ENCODE measurements around the gene FAM3D.
"Not testable (repeated sequence)": the region's sequence is repeated elsewhere in the genome, so short reads cannot be mapped to it uniquely, and the experiment has no call there.

Gene FAM3D

DNA sequence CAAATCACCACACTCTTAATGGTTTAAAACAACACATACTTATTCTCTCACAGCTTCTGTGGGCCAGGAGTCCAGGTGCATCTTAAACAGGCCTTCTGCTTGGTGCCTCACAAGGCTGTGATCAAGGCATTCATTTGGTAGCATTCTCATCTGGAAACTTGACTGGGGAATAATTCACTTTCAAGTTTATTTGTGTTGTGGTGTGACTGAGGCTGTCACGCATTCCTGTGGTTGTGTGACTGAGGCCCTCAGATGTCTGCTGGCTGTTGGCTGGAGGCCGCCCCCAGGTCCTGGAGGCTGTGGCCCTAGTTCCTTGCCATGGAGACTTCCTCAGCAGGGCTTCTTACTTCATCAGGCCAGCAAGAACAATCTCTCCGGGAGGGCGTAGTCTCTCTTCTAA is 16.9 kb upstream of the FAM3D start:
- no peak for DNase-seq (ENCODE audit: low read depth)

DNA sequence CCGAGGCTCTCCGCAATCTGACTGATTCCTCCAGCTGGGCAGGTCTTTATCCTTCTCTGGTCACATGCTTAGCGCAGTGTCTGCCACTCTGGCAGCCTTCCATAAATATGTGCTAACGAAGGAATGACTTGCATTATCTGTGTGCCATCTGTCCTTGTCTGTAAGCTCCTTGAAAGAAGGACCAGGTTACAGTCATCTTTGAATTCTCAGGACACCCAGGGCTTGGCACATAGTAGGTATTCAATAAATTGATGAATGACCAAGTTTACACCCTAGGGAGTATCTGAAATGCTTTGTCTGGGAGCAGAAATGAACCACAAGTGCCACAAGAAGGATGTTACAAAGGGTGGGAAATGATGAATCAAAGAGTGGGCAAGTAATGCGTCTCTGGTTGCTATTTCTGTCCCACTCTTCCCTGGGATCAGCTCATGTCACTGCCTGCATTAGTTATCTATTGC is 16.5 kb upstream of the FAM3D start:
- DNase-seq (ENCODE audit: low read depth): no peak

DNA sequence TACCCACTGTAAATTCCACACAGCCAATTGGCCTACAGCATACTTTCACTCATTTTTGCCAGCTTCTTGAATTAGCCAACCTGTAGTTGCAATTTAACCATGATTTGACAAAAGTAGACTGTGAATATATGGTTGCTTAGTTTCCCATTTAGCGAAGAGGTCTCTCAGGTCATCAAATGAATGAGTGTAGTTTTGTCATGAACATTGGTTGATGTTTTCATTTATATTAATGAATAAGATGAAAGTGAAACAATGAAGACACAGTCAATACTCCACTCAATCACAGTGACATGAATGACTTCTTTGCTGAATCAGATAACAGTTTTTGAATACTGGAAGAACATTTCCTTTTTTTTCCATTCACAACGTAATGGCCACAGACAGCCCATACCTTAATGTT is 15.3 kb upstream of the FAM3D start:
- no peak for DNase-seq (ENCODE audit: low read depth)

DNA sequence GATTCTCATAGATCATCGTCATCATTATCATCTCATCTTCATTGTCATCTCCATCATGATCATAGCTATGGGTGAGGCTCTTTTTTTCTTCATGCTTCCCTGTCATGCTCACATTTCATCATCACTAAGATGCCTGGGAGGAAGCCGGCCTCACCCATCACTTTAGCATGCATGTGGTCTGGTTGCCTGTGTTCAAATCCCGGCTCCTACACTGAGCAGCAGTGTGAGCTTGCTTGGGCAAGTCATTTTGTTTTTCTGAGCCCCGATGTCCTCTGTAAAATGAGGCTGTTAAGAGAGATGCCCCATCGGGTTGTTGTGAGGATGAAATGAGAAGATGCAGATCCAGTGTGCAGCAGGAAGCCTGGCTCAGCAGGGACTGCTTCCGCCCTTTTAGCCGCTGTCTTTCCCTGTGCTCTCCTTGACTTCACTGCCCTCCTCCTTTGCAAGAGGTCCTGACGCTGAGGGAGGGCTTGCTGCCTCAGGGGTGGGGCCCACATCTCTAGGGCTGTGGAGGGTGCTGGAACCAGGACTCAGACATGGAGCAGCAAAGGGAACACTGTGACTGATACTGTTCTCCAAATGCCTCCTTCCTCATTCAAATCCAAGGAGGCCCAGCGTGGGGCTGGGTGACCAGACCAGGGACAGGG is 14.4 kb upstream of the FAM3D start:
- DNase-seq (ENCODE audit: low read depth): no peak

DNA sequence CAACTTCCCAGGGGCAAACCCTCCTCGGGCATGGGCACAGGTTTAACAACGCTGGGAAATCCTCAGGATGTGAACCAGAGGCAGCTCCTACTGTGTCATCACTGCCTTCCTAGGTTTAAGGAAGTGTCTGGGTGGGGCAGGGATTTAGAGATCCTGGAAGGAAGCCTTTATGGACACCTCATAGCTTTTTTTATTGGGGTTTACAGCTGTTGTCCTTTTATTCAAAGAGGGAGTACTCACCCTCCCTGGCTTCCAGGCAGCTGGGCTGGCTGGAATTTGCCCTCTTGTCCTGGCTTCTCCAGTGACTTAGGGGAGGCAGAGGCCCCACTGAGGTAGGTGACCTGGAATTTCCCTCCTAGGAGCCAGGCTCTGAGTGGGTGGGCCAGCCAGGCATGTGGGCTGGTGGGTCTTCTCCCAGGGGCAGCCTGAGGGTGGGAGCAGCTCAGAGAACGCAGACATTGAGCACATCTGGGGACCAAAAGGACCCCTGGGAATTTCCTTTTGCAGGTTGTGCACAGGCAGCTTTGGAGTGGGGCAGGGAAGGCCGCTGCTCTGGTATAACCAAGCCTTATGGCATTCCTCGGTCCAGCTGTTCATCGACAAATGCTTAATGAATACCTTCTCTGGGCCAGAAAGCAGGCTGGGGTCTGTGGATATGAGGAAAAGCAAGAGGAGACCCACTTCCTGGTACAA is 13.5 kb upstream of the FAM3D start:
- DNase-seq (ENCODE audit: low read depth): no peak

DNA sequence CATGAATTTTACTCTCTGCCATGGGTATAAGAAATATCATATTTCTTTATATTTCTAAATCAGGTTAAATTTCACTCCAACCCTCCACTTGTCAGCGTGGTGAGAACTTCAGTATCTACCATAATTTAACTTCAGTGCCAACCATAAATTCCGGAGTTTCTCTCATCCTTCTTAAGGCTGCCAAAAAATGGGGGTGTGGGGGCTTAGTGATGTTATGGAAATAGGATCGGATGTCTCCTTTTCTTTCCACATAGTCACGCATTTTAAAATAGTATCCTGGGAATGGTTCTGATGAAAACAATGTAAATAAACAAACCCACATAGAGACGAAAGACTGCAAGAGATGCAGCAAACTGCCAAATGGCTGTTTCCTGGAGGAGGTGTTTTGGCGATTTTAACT is 12.9 kb upstream of the FAM3D start:
- DNase-seq (ENCODE audit: low read depth): no peak

DNA sequence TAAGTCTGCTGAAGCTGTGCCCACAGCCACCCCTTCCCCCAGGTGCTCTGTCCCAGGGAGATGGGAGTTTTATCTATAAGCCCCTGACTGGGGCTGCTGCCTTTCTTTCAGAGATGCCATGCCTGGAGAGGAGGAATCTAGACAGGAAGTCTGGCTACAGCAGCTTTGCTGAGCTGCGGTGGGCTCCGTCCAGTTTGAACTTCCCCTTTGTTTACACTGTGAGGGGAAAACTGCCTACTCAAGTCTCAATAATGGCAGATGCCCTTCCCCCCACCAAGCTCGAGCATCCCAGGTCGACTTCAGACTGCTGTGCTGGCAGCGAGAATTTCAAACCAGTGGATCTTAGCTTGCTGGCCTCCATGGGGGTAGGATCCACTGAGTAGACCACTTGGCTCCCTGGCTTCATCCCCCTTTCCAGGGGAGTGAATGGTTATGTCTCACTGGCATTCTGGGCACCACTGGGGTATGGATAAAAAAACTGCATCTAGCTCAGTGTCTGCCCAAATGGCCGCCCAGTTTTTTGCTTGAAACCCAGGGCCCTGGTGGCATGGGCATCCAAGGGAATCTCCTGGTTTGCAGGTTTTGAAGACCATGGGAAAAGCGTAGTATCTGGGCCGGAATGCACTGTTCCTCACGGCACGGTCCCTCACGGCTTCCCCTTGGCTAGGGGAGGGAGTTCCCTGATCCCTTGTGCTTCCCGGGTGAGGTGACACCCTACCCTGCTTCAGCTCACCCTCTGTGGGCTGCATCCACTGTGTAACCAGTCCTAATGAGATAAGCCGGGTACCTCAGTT is 11.8 kb upstream of the FAM3D start:
- DNase-seq (ENCODE audit: low read depth): not testable (repeated sequence)

DNA sequence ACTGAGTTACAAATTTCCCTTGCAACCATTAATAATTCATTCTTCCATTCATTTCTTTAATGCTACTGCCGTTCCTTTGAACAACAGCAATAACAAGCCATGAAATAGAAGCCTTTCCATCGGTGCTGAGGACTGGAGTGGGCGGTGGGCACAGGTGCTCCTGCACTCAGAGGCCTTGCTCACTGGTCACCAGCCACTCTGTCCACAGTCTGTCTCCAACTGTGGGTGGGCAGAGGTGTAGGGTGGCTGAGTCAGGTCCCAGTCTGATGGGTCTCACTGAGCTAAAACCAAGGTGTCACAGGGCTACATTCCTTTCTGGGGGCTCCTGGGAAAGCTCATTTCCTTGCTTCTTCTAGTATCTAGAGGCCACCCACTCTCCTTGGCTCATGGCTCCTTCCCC is 6.3 kb upstream of the FAM3D start:
- DNase-seq (ENCODE audit: low read depth): no peak

DNA sequence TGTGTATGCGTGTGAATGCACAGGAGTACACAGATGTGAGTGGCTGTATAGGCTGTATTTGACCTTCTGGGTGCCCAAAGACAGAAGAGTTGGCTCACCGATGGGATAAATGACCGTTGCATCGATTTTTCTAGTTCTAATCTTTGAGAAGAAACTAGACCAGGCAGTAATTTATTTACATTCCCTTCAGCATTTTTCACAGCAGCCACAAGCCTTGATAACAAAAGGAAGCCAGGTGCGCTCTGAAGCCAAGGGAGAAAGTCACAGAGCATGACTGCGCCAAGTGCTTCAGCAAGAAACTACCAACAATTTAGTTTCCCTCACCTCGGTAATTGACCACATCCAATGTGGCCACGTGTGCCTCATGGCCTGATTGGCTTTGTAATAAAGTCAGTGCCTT is 5.9 kb upstream of the FAM3D start:
- DNase-seq (ENCODE audit: low read depth): no peak

DNA sequence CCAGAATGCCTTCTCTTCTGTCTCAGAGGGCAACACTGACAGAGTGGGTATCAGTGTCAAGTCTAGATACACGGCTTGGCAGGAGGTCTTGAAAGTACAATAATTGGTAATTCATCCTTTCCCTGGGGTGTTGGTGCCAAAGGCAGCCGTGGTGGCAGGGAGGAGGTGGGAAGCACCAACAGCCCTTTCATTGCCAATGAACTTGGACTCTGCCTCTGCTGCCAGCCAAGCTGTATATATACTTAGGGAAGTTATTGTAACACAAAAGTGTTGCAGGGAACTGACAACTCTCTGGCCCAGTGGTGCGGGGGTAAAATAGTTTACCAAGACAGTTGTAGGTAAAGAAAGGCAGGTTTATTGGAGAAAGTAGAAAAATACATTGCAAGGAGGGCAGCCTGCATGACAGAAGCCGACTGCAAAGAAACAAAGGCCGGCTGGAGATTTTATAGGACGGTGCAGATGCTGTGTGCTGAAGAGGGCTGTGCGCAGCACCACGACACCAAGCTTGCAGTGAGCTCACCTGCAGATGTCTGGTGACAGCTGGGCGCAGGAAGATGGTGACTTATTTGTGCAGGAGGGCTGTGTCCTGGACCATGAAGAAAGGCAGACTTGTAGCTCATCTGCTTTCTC is 4.0 kb upstream of the FAM3D start:
- DNase-seq (ENCODE audit: low read depth): no peak

DNA sequence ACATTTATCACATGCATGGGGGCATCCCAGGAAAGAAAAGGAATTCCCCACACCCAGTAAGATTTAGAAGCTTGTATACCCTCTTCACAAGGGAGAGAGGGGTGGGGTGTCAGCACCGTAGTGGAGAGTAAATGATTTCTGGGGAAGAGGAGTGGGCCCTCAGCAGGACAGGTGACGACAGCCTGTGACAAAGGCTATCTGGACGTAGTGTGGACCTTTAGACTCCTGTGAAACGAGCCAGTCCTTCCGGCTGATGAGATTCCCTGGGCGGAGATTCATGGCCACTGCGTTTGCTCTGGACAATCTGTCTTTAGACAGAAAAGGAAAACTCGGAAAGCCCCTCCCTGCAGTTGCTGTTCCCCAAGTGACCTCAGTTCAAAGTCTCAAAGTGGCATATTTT is 1.7 kb upstream of the FAM3D start:
- DNase-seq (ENCODE audit: low read depth): no peak

DNA sequence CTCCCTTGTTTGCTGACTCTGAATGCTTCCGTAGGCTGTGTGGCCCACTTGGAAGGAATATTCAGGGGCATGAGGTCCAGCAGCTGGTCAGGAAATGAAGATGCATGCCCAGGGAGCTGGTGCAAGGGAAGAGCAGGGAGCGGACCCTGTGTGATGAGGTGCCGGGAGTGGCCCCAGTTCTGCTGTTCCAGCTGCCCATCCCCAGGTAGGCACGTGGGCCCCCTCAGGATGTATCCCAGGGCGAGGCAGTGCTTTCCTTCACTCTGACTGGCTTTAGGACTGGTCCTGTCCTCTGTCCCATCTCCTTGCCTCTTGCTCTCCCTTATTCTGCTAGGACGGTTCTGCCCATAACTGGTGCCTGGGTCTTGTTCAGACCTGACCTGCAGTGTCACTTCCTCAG is 1.1 kb upstream of the FAM3D start:
- DNase-seq (ENCODE audit: low read depth): no peak

DNA sequence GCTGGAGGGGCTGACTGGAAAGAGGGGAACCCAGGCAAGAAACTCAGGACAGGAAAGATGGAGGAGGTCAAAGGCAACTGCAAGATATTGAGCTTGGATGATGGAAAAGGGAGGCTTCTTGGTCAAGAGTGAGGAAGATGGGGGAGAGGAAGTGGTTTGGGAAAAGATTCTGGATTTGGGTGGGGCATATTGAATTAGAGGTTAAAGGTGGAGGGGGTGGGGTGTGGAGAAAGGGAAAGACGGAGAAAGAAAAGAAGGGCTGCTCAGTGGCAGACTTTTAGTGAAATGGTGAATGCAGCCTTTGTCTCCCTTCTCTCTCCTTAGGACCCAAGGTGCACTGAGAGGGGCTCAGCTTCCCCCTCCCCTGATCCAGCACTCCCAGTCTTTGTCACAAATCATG is 655 bp upstream of the FAM3D start:
- DNase-seq (ENCODE audit: low read depth): no peak

DNA sequence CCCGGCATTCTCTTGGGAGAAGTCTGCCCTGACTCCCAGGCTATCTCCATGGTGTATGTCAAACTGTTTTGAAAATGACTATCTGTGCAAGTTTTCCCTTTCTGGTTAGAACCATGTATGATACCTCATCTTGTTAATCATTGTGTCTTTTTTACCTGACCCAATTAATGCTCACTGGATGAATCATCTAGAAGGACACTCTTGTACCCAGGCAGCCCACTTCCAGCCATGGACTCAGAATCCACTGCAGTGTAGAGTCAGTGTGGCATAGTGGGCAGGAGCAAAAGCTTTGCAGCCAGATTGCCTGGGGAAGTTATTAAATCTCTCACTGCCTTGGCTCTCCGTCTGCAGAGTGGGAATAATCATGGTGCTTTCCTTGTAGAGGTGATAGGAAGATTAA is 1.2 kb downstream of the FAM3D start:
- no peak for DNase-seq (ENCODE audit: low read depth)

DNA sequence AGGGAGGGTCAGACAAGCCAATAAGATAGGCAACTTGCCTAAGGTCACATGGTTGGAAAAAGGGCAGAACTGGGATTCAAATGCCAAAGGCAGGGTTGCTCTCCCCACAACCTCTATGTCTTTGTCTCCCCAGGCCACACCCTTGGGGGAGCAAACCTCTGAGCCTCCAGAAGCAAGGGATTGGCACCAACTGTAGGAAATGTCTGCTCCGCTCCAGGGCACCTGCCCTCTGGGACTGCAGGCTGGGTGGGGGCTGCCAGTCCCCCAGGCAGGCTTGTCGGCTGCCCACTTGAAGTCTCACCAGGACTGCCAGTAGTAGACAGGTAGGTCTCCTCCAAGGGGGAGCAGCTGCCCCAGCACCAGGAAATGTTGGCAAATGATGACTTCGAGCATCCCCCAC is 2.0 kb downstream of the FAM3D start:
- no peak for DNase-seq (ENCODE audit: low read depth)

DNA sequence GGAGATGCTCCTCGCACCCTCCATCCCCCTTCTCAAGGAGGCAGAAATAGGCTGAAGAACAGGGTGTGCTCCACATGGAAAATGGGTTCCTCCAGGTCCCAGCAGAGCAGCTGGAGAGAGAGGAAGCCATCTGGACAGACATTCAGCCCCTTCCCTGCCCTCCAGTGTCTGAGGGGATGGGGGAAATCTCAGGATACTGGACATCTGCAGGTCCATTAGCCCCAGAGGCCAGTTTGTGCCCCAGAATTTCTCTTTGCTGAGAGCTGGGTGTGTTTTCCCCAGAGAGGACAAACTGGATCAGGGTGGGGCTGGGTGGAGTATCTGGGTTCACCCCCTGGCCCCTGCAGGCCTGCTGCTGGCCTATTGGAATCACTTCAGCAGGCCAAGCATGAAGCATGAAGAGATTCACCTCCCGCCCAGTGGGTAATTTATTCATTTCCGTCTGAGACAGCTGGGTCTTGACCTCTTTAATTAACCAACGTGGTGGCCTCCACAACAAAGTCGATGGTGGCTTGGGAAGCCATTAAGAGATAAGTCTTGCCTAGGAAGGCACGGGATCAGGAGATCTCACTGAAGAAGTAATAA is 4.6 kb downstream of the FAM3D start:
- DNase-seq (ENCODE audit: low read depth): no peak

DNA sequence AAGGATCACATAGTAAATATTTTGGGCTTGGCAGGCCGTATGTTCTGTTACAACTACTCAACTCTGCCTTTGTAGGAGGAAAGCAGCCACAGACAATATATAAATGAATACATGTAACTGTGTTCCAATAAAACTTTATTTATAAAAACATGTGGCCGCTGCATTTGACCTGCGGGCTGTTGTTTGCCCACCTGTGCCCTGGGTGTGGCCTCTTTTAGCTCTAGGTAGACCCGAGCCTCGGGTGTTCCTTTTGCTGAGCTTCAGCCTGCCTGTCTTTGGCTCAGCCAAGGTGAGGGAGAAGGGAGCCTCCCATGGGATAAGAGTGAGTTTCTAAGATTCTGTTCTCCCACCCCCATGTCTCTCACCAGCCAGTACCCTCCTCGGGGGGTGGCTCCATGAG is 5.6 kb downstream of the FAM3D start:
- DNase-seq (ENCODE audit: low read depth): no peak

DNA sequence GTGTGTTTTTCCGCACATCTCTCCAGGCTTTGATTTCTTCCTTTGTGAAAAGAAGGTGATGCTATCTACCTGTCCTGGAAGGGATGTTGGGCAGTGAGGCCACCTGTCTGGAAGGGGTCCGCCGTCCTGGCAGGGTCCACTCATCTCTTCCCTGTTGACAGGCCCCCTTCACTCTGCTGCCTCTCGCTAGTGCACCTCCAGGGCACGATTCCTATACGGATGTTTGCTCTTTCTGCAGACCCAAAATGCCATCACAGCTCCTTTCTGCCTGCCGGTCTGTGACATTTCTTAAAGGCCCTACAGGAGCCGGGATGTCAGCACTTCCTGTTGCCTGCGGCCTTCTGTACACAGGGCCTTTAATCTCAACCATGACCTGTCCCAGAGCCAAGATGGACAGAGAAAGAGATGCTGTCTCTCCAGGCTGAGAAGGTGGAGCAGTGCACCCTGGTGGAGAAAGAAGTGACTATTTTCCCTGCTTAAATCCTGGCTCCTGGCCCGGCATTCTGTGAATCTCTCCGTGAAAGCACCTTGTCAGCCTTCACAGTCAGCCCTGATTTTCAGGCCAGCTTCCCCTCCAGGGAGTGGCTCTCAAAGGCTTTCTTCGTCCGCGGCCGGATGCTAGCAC is 7.4 kb downstream of the FAM3D start:
- DNase-seq (ENCODE audit: low read depth): no peak

DNA sequence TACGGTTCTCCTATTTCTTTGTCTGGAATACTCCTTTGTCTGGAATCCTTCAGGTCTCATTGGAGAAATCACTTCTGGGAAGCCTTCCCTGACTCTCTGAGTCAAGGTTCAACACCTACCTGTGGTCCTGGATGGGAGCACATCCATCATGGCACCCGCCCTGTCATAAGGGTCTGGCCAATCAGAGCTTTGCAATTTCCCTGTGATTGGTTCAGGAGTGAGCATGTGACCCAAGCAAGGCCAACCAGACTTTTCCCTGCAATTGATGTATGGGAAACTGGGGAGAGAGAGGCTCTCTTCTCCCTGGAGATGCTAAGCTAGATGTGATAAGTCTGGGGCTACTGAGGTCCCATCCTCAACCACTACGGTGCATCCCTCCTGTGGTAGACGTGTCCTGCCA is 8.1 kb downstream of the FAM3D start:
- no peak for DNase-seq (ENCODE audit: low read depth)

DNA sequence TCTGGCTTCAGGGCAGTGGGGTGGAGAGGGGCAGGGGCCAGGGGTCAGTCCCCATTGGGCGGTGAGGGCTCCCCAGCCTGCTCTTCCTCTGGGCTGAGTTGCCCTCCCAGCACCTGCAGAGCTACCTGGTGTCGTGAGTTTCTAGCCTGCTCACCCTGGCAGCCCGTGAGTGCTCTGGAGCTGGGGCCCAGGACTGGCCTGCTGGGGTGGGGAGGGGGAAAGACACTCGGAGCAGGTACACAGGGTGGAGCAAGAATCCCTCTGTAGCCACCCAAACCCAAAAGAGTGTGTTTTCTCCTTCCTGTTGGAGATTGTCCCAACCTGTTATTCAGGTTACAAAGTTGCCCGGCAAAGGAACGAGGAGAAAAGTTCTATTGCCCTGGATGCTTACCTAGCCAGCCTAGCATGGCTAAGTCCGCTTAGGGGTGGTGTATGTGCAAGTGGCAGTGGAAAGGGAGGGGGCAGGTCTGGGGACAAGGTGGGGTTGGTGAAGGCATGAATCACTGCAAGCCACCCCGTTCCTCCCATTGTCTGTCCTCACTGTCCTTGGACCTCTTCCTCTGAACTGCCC is 8.9 kb downstream of the FAM3D start:
- no peak for DNase-seq (ENCODE audit: low read depth)

DNA sequence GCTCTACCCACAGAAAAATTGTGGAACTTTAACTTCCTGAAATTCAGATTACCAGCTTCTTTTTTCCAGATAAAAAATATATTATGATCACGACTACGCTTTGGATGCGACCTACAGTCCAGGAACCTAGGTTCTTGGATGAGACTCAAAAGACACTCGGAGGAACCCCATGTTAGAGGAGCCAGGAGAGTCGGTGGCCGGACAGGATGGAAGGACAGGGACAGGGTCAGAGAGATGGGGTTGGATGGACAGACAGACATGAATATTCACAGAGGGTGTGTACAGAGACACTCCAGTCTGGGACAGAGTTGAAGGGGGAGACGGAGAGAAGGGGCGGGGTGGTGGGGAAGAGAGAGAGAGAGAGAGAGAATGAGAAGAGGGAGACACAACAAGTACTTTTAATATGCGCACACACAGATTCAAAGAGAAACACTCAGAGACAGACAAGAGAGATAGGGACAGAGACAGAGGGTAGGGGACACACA is 9.5 kb downstream of the FAM3D start:
- DNase-seq (ENCODE audit: low read depth): no peak

Data from stimulated activated CD8-positive, alpha-beta memory T cell treated with anti-CD3 and anti-CD28 coated beads, Interleukin-12 subunit alpha, Interleukin-12 subunit beta, amount 100 ng/mL, for 1 hour (primary cell).